GM12878 (cell line): ENCODE measurements around the gene B4GALT1. TPM values are rescaled to one million over a fixed set of nuclear protein-coding genes. Genes with fewer than 3 reads are reported as not detected.

Experiments
- ATAC-seq: fragments of 200-7000 bp; cut with Tn5 transposase; 3 replicates; pipeline ENCODE4 v1.9.1; 2020; ENCODE audit warnings: mild to moderate bottlenecking, moderate library complexity
- BruUV-seq: library from RNA; stranded (reverse); fragments of 400-500 nt; replicated peaks from 2 replicates; lab custom pipeline; 2021; lab: Mats Ljungman, UMichigan
- CTCF ChIA-PET: fragments of 300-600 bp; sonication (Branson Sonifier 250); formaldehyde crosslinking; extraction: SDS; loops from one replicate; lab custom pipeline; 2021; ENCODE audit warnings: inconsistent platforms; lab: Yijun Ruan, JAX
- POLR2A ChIA-PET: fragments of 350-600 bp; formaldehyde crosslinking; extraction: SDS; loops from one replicate; lab custom pipeline; 2021; ENCODE audit warnings: inconsistent platforms; lab: Charles Lee
- RAD21 ChIA-PET: fragments of 300-600 bp; sonication (Branson Sonifier 250); formaldehyde crosslinking; loops from one replicate; lab custom pipeline; 2023; ENCODE audit warnings: antibody characterized with exemption; ENCODE audit not compliant: unreplicated experiment; lab: Charles Lee
- SMC1A ChIA-PET: fragments of 300-600 bp; sonication (Branson Sonifier 250); formaldehyde crosslinking; loops from one replicate; lab custom pipeline; 2023; ENCODE audit not compliant: unreplicated experiment, uncharacterized antibody; lab: Charles Lee
- DNase-seq: peaks from one replicate; pipeline ENCODE4 v3.0.0-alpha.2; 2011; ENCODE audit warnings: low read depth, low spot score
- FAIRE-seq: peaks from 3 replicates; lab custom pipeline; 2011; peaks lifted over from hg19 to GRCh38; lab: Jason Lieb, UNC
- H2AFZ ChIP-seq: 2 replicates; pipeline ENCODE4 v1.6.0; 2011; ENCODE audit warnings: low read depth, low read length, control low read depth; ENCODE audit not compliant: control insufficient read depth
- H3K27ac ChIP-seq: 2 replicates; pipeline ENCODE4 v1.5.1; 2011; ENCODE audit warnings: control low read depth; ENCODE audit not compliant: control insufficient read depth, insufficient read depth
- H3K27me3 ChIP-seq, 2 experiments: replicated peaks in 1 of 2; 2 replicates each; pipeline versions ENCODE4 v1.6.0 to v1.6.1; 2011; ENCODE audit warnings: low read length in 1 of 2; ENCODE audit not compliant: control insufficient read depth in 2 of 2, insufficient read depth in 2 of 2
- H3K36me3 ChIP-seq, 2 experiments: 2 replicates each; pipeline ENCODE4 v1.5.1; 2011; ENCODE audit warnings: low read length in 1 of 2; ENCODE audit not compliant: control insufficient read depth in 2 of 2, insufficient read depth in 2 of 2
- H3K4me1 ChIP-seq: 2 replicates; pipeline ENCODE4 v1.6.1; 2011; ENCODE audit warnings: mild to moderate bottlenecking, low read length, moderate library complexity, mixed read lengths; ENCODE audit not compliant: control insufficient read depth, insufficient read depth
- H3K4me2 ChIP-seq: 2 replicates; pipeline ENCODE4 v1.6.0; 2011; ENCODE audit warnings: control low read depth; ENCODE audit not compliant: control insufficient read depth, insufficient read depth
- H3K4me3 ChIP-seq: fragments of 200-600 bp; sonication (generic); 2 replicates; pipeline ENCODE4 v1.5.1; 2016
- H3K79me2 ChIP-seq: 2 replicates; pipeline ENCODE4 v1.6.0; 2011; ENCODE audit warnings: low read length; ENCODE audit not compliant: control insufficient read depth, insufficient read depth
- H3K9ac ChIP-seq: 2 replicates; pipeline ENCODE4 v1.8.0; 2011; ENCODE audit warnings: low read length, control low read depth, mixed read lengths; ENCODE audit not compliant: control insufficient read depth, insufficient read depth
- H3K9me3 ChIP-seq: replicated peaks from 3 replicates; pipeline ENCODE4 v1.5.1; 2011; ENCODE audit warnings: mild to moderate bottlenecking, low read length; ENCODE audit not compliant: control insufficient read depth, insufficient read depth
- H4K20me1 ChIP-seq: 2 replicates; pipeline ENCODE4 v1.6.0; 2011; ENCODE audit not compliant: control insufficient read depth, insufficient read depth
- BCLAF1 ChIP-seq: fragments of 450-650 bp; IDR thresholded peaks from 2 replicates; pipeline ENCODE4 v1.6.1; 2017; ENCODE audit warnings: antibody characterized with exemption, mild to moderate bottlenecking, moderate library complexity
- CREM ChIP-seq: IDR thresholded peaks from 2 replicates; pipeline ENCODE4 v1.6.1; 2014; ENCODE audit warnings: antibody characterized with exemption, low read depth
- CTCF ChIP-seq, 3 experiments: IDR thresholded peaks in 2 of 3; conservative IDR thresholded peaks in 1 of 3; 2 replicates each; pipeline ENCODE4 v1.5.1; 2011; ENCODE audit warnings: low read depth in 3 of 3, low read length in 3 of 3, mild to moderate bottlenecking in 3 of 3, control low read depth in 2 of 3, moderate library complexity in 2 of 3, inconsistent platforms in 1 of 3, mixed read lengths in 1 of 3; ENCODE audit not compliant: control insufficient read depth in 2 of 3, insufficient read depth in 1 of 3; ENCODE audit errors: extremely low read depth in 1 of 3
- HDAC6 ChIP-seq: fragments of 200-600 bp; sonication (generic); IDR thresholded peaks from one replicate; pipeline ENCODE4 v1.8.0; 2017; ENCODE audit warnings: antibody characterized with exemption; ENCODE audit not compliant: unreplicated experiment
- HDGF ChIP-seq: fragments of 450-650 bp; IDR thresholded peaks from 2 replicates; pipeline ENCODE4 v1.6.1; 2016; ENCODE audit warnings: antibody characterized with exemption
- LARP7 ChIP-seq: fragments of 450-650 bp; IDR thresholded peaks from 2 replicates; pipeline ENCODE4 v1.6.1; 2017; ENCODE audit warnings: mild to moderate bottlenecking
- MTA3 ChIP-seq: IDR thresholded peaks from 2 replicates; pipeline ENCODE4 v1.6.1; 2012; ENCODE audit warnings: low read length, inconsistent platforms, borderline replicate concordance
- MYB ChIP-seq: fragments of 150-350 bp; IDR thresholded peaks from 2 replicates; pipeline ENCODE4 v1.6.1; 2014; ENCODE audit warnings: mild to moderate bottlenecking, low read depth, low read length, borderline replicate concordance
- MYC ChIP-seq: IDR thresholded peaks from 2 replicates; pipeline ENCODE4 v1.6.1; 2011; ENCODE audit warnings: mild to moderate bottlenecking, low read length, moderate library complexity, inconsistent platforms; ENCODE audit not compliant: insufficient read depth, insufficient replicate concordance, insufficient read length, severe bottlenecking
- NFYB ChIP-seq: IDR thresholded peaks from 2 replicates; pipeline ENCODE4 v1.6.1; 2011; ENCODE audit warnings: low read depth, mild to moderate bottlenecking, low read length, improper control_type of control experiment, moderate library complexity; ENCODE audit not compliant: insufficient read depth
- SRF ChIP-seq, 2 experiments: IDR thresholded peaks; 2 replicates each; pipeline ENCODE4 v1.6.1; 2011; ENCODE audit warnings: low read depth in 2 of 2, low read length in 2 of 2, mild to moderate bottlenecking in 1 of 2, moderate library complexity in 1 of 2
- TCF3 ChIP-seq: IDR thresholded peaks from 2 replicates; pipeline ENCODE4 v1.6.1; 2012; ENCODE audit warnings: low read depth, mild to moderate bottlenecking, low read length, borderline replicate concordance; ENCODE audit not compliant: insufficient read depth
- USF1 ChIP-seq: IDR thresholded peaks from 2 replicates; pipeline ENCODE4 v1.6.1; 2011; ENCODE audit warnings: borderline replicate concordance, low read depth, mild to moderate bottlenecking, moderate library complexity, mixed read lengths, low read length; ENCODE audit not compliant: insufficient read depth; ENCODE audit errors: extremely low read length
- ZBED1 ChIP-seq: IDR thresholded peaks from 2 replicates; pipeline ENCODE4 v1.6.1; 2016; ENCODE audit warnings: borderline replicate concordance
- ZNF622 ChIP-seq: fragments of 450-650 bp; IDR thresholded peaks from 2 replicates; pipeline ENCODE4 v1.6.1; 2017; ENCODE audit warnings: mild to moderate bottlenecking, inconsistent platforms
- WGBS: methylation state at CpG from one replicate; pipeline ENCODE4 v1.1.6; 2016; ENCODE audit warnings: low lambda C conversion rate; ENCODE audit not compliant: insufficient replicate concordance, insufficient coverage; ENCODE audit errors: missing lambda C conversion rate; 5-methylcytosine and 5-hydroxymethylcytosine counted together
- in situ Hi-C: fragments of 300-500 bp; cut with MboI; formaldehyde crosslinking; loops from 9 replicates; pipeline ENCODE4 v1.14.3; 2018; ENCODE audit warnings: mixed read lengths
- intact Hi-C: fragments of 100-400 bp; cut with micrococcal nuclease; formaldehyde crosslinking; loops from one replicate; pipeline ENCODE4 v1.14.2; 2022; ENCODE audit not compliant: unreplicated experiment
- polyA plus RNA-seq, 11 experiments: library from polyadenylated mRNA; depleted of rRNA in 4 of 11; unstranded in 6 of 11; stranded (reverse) in 5 of 11; fragments of >200 nt; fragmentation: Nextera tagmentation in 4 of 11; fragmentation: Illumina TruSeq in 1 of 11; extraction: Ambion mirVana in 4 of 11; extraction: Trizol in 1 of 11; gene quantifications; 1 replicate in 1 of 11; 2 replicates in 10 of 11; pipeline versions ENCODE4 v1.2.1 to v1.2.3, GENCODE V29; 2011 to 2016; ENCODE audit warnings: inconsistent platforms in 2 of 11, missing spikeins in 2 of 11, low read depth in 1 of 11
- total RNA-seq, 4 experiments: library from RNA; depleted of rRNA in 3 of 4; stranded (reverse); fragments of >200 nt in 3 of 4; fragmentation: Illumina TruSeq in 1 of 4; extraction: Trizol in 1 of 4; gene quantifications; 2 replicates each; pipeline versions ENCODE4 v1.2.1 to v1.2.3, GENCODE V29; 2013 to 2021

B4GALT1 gene
- total and polyA plus RNA-seq, 10 of the 15 experiments (the other 5 are each of a cell fraction or from before 2014, with no cell fraction given), result 12.7 to 79.0 (median 41.0) TPM

GRCh38 chr9:33135470-33135958 lies 31.6 kb downstream of the B4GALT1 start (continued):
- TF ChIP-seq USF1 (no peak), CREM (peak; percentile 79), MYB (no peak), HDAC6 (no peak), SRF (IDR thresholded peaks at IDR 0.05; ENCODE audit: low read depth in 2 of 2, low read length in 2 of 2) (no peak), ZNF622 (no peak), MYC (no peak)

- ChIA-PET SMC1A (interaction anchor here (1.0 to 12.9 kb wide), 3 partner anchors 9 to 24 kb away, joined by 3 to 172 read pairs (median 5); no protein-coding TSS in a partner anchor), CTCF (interaction anchor here (0.7 to 1.7 kb wide), 3 partner anchors 9 to 36 kb away, joined by 3 to 5 read pairs (median 5); no protein-coding TSS in a partner anchor), POLR2A (interaction anchor here (1.2 to 1.3 kb wide), 2 partner anchors 10 to 44 kb away, joined by 3 to 5 read pairs; no protein-coding TSS in a partner anchor), RAD21 (interaction anchor here (0.6 kb wide), 1 partner anchor 106 kb away, joined by 3 read pairs; no protein-coding TSS in a partner anchor)
- Histone ChIP-seq H3K9me3 (no peaks in the 10 kb centered on the region), H3K4me1 (peaks cover 70% of the 10 kb centered on the region), H3K4me3 (no peak overlapping the region), H3K9ac (peak overlapping the region; percentile 25; the same call in 1 of the 2 replicates), H3K4me2 (no peak overlapping the region), H2AFZ (no peak overlapping the region), H3K27me3 (no peaks in the 10 kb centered on the region), H3K79me2 (peaks cover 58% of the 10 kb centered on the region), H3K27ac (peak overlapping the region; percentile 85), H4K20me1 (no peaks in the 10 kb centered on the region), H3K36me3 (peaks cover 25 to 31% of the 10 kb centered on the region in 2 experiments)
- intact Hi-C loops, result no loop called here
- no TSS peak for BruUV-seq
- TF ChIP-seq NFYB (no peak), MTA3 (no peak), MYB (no peak), HDGF (no peak), TCF3 (no peak), LARP7 (no peak), BCLAF1 (no peak), ZBED1 (no peak), CTCF (IDR thresholded peaks at IDR 0.05 in 2 of 3, conservative IDR thresholded peaks at IDR 0.05 in 1 of 3; ENCODE audit: control insufficient read depth in 2 of 3, extremely low read depth in 1 of 3, insufficient read depth in 1 of 3, low read depth in 3 of 3, low read length in 3 of 3) (no peak)
- WGBS, result 98% methylated on average over 8 of the region's 8 CpGs
- FAIRE-seq, result no peak
- DNase-seq, result no peak
- ATAC-seq, result no peak
- in situ Hi-C loops, result no loop called here
Measured at GRCh38 chr9:33135031-33135461, 32.1 kb downstream of the B4GALT1 start.
